Occipital lobe (tissue), 3 donors: ENCODE data around the gene ANO9. TPM values are rescaled to one million over a fixed set of nuclear protein-coding genes. Genes with fewer than 3 reads are reported as not detected.

Source experiments
- DNase-seq: peaks from one replicate; lab custom pipeline; 2025; lab: John Stamatoyannopoulos, UW
- small RNA-seq: library from RNA; depleted of rRNA; stranded (forward); fragments of <200 nt; gene quantifications from one replicate; pipeline ENCODE3, GENCODE V24; 2014
- total RNA-seq: library from RNA; depleted of rRNA; stranded (reverse); fragments of >200 nt; gene quantifications from one replicate; pipeline ENCODE4 v1.2.3, GENCODE V29; 2014

The ANO9 gene
- total RNA-seq, 1 donor from 2014 or later = not detected

DNA sequence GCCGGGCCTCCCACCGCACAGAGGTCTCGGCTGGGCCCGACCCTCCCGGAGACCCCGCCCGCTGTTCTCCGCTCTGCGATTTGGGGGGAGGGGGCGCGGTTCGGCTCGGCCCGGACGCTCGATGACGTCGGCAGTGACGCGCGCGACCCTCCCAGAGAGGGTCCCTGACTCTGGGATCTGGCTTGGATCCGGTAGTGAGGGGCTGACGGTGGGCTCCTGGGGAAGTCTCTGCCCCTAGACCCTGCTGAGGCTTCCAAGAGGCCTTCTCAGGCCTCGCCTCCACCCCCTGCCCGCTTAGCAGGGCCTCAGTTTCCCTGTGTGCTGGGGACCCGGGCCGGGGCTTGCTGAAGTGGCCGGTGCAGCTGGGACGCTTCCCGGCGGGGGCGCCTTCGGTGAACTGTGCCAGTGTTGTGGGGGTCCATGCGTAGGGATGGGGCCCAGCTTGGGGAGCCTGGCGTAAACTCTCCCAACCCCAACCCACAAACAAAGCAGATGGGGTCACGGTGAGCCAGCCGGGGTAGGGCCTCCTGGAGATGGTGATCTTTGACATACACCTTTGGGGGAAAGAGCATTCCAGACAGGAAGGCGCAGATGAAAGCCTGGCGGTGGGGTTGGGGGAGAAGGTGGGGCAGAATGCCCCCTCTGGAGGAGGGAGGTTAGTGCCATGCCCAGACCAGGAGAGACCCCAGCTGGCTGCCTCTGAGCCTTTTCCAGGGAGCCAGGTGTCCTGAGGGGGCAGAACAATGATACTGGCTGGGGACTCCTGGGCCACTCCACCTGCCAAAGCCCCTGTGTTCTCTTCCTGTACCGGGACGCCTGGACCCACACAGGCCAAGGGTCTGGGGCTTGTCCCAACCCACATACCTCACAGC, 71.5 kb downstream of the ANO9 start:
- DNase-seq = no peak

GRCh38 chr11:369336-370018, 72.3 kb downstream of the ANO9 start, which contains the start of gene B4GALNT4:
Gene B4GALNT4 (plus strand): TSS chr11:369499. CDS start chr11:369804, 305 bp downstream.
- DNase-seq = no peak

- DNase-seq = no peak
These were observed 73.1 kb downstream of the ANO9 start for GRCh38 chr11:368414-369335.

GRCh38 chr11:367956-368413, 73.8 kb downstream of the ANO9 start:
- no peak for DNase-seq

Small RNA genes lying within 50 kb of the gene (small RNA-seq; reads per million reads assigned to genes)
- not detected for gene RN7SL838P

Other genes with a start within 250 kb of the ANO9 start
- gene SCGB1C1, start 248.9 kb downstream of the ANO9 start, total RNA-seq = not detected
- 5.3 TPM for gene BET1L, start 234.6 kb downstream of the ANO9 start, total RNA-seq
- gene RIC8A, start 234.3 kb downstream of the ANO9 start, total RNA-seq = 91.7 TPM
- gene SIRT3, start 205.7 kb downstream of the ANO9 start, total RNA-seq = 11.1 TPM
- 80.3 TPM for gene PSMD13, start 205.0 kb downstream of the ANO9 start, total RNA-seq
- not detected for gene NLRP6, start 163.6 kb downstream of the ANO9 start, total RNA-seq
- gene PGGHG, start 152.9 kb downstream of the ANO9 start, total RNA-seq = 1.4 TPM
- not detected for gene IFITM5, start 142.5 kb downstream of the ANO9 start, total RNA-seq
- gene IFITM2, start 134.2 kb downstream of the ANO9 start, total RNA-seq = 1.6 TPM
- 6.9 TPM for gene IFITM1, start 128.0 kb downstream of the ANO9 start, total RNA-seq
- gene IFITM3, start 121.2 kb downstream of the ANO9 start, total RNA-seq = 5.5 TPM
- gene B4GALNT4, start 72.5 kb downstream of the ANO9 start, total RNA-seq = 99.5 TPM
- gene PKP3, start 47.8 kb downstream of the ANO9 start, total RNA-seq = under 0.01 TPM
- gene SIGIRR, start 27.0 kb downstream of the ANO9 start, total RNA-seq = 14.8 TPM
- gene PTDSS2, start 8.3 kb upstream of the ANO9 start, total RNA-seq = 21.8 TPM
- 42.1 TPM for gene RNH1, start 65.2 kb upstream of the ANO9 start, total RNA-seq
- 27.0 TPM for gene HRAS, start 93.6 kb upstream of the ANO9 start, total RNA-seq
- gene LRRC56, start 95.5 kb upstream of the ANO9 start, total RNA-seq = 1.1 TPM
- gene LMNTD2, start 118.7 kb upstream of the ANO9 start, total RNA-seq = 0.16 TPM
- gene RASSF7, start 119.0 kb upstream of the ANO9 start, total RNA-seq = 2.5 TPM
- 27.3 TPM for gene PHRF1, start 134.5 kb upstream of the ANO9 start, total RNA-seq
- 7.6 TPM for gene IRF7, start 173.9 kb upstream of the ANO9 start, total RNA-seq
- gene CDHR5, start 182.9 kb upstream of the ANO9 start, total RNA-seq = not detected
- gene SCT, start 185.2 kb upstream of the ANO9 start, total RNA-seq = not detected
- gene DRD4, start 195.3 kb upstream of the ANO9 start, total RNA-seq = 0.16 TPM